Ishikawa (cell line): ENCODE measurements around the gene SH2B2.

Source experiments
- CEBPB ChIP-seq: IDR thresholded peaks from 2 replicates; pipeline ENCODE4 v1.6.1; 2012
- CREB1 ChIP-seq: IDR thresholded peaks from 2 replicates; pipeline ENCODE4 v1.6.1; 2012; ENCODE audit warnings: low read depth
- EGR1 ChIP-seq: IDR thresholded peaks from 2 replicates; pipeline ENCODE4 v1.6.1; 2012
- EP300 ChIP-seq: IDR thresholded peaks from 2 replicates; pipeline ENCODE4 v1.6.1; 2012; ENCODE audit warnings: borderline replicate concordance
- FOXM1 ChIP-seq: IDR thresholded peaks from 2 replicates; pipeline ENCODE4 v1.6.1; 2012; ENCODE audit warnings: low read depth, borderline replicate concordance
- MAX ChIP-seq: IDR thresholded peaks from 2 replicates; pipeline ENCODE4 v1.6.1; 2012
- NFIC ChIP-seq: IDR thresholded peaks from 2 replicates; pipeline ENCODE4 v1.6.1; 2012
- RAD21 ChIP-seq: IDR thresholded peaks from 2 replicates; pipeline ENCODE4 v1.6.1; 2012; ENCODE audit warnings: low read depth
- REST ChIP-seq: IDR thresholded peaks from 2 replicates; pipeline ENCODE4 v1.6.1; 2012; ENCODE audit warnings: low read depth, mild to moderate bottlenecking
- TAF1 ChIP-seq: IDR thresholded peaks from 2 replicates; pipeline ENCODE4 v1.6.1; 2012; ENCODE audit warnings: low read depth, mild to moderate bottlenecking
- TCF12 ChIP-seq: IDR thresholded peaks from 2 replicates; pipeline ENCODE4 v1.6.1; 2012; ENCODE audit warnings: low read depth
- TEAD4 ChIP-seq: IDR thresholded peaks from 2 replicates; pipeline ENCODE4 v1.6.1; 2012
- USF1 ChIP-seq: IDR thresholded peaks from 2 replicates; pipeline ENCODE4 v1.6.1; 2012
- YY1 ChIP-seq: IDR thresholded peaks from 2 replicates; pipeline ENCODE4 v1.6.1; 2012; ENCODE audit warnings: low read depth
- ZBTB7A ChIP-seq: IDR thresholded peaks from 2 replicates; pipeline ENCODE4 v1.6.1; 2012; ENCODE audit warnings: low read depth

Gene SH2B2

GRCh38 chr7:102302025-102302424 is 15.4 kb downstream of the SH2B2 start:
- TF ChIP-seq EP300 (no peak), TEAD4 (no peak), TCF12 (no peak), YY1 (no peak), REST (no peak), CREB1 (no peak), RAD21 (no peak), FOXM1 (no peak), USF1 (no peak), EGR1 (no peak), ZBTB7A (no peak), NFIC (no peak), TAF1 (no peak), CEBPB (no peak), MAX (no peak)

- TF ChIP-seq RAD21 (no peak), FOXM1 (no peak), TAF1 (no peak), CEBPB (no peak), MAX (no peak), TCF12 (no peak), USF1 (no peak), YY1 (no peak), TEAD4 (no peak)
Measured at GRCh38 chr7:102303669-102304422, 17.2 kb downstream of the SH2B2 start.

GRCh38 chr7:102304668-102305067 is 18.0 kb downstream of the SH2B2 start:
- TF ChIP-seq ZBTB7A (no peak), MAX (no peak), RAD21 (no peak), FOXM1 (no peak), TCF12 (no peak), YY1 (no peak), TEAD4 (no peak), TAF1 (no peak), EP300 (no peak), USF1 (no peak), REST (no peak)

GRCh38 chr7:102305414-102306268 is 19.0 kb downstream of the SH2B2 start:
- TF ChIP-seq REST: no peak
- TF ChIP-seq MAX: no peak
- TF ChIP-seq ZBTB7A: no peak
- no peak for TF ChIP-seq NFIC
- TF ChIP-seq FOXM1: no peak
- no peak for TF ChIP-seq RAD21
- TF ChIP-seq TCF12: no peak
- no peak for TF ChIP-seq EP300
- no peak for TF ChIP-seq USF1
- no peak for TF ChIP-seq EGR1
- TF ChIP-seq TEAD4: no peak
- TF ChIP-seq TAF1: no peak
- no peak for TF ChIP-seq CREB1
- no peak for TF ChIP-seq CEBPB
- TF ChIP-seq YY1: no peak
